ENCODE results near the gene TMX4.
A peak's percentile ranks its signal among the peaks of the same experiment; 100 is the strongest.
"Not testable (repeated sequence)": the region's sequence is repeated elsewhere in the genome, so short reads cannot be mapped to it uniquely, and the experiment has no call there.

The TMX4 gene, protein sequence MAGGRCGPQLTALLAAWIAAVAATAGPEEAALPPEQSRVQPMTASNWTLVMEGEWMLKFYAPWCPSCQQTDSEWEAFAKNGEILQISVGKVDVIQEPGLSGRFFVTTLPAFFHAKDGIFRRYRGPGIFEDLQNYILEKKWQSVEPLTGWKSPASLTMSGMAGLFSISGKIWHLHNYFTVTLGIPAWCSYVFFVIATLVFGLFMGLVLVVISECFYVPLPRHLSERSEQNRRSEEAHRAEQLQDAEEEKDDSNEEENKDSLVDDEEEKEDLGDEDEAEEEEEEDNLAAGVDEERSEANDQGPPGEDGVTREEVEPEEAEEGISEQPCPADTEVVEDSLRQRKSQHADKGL

DNA sequence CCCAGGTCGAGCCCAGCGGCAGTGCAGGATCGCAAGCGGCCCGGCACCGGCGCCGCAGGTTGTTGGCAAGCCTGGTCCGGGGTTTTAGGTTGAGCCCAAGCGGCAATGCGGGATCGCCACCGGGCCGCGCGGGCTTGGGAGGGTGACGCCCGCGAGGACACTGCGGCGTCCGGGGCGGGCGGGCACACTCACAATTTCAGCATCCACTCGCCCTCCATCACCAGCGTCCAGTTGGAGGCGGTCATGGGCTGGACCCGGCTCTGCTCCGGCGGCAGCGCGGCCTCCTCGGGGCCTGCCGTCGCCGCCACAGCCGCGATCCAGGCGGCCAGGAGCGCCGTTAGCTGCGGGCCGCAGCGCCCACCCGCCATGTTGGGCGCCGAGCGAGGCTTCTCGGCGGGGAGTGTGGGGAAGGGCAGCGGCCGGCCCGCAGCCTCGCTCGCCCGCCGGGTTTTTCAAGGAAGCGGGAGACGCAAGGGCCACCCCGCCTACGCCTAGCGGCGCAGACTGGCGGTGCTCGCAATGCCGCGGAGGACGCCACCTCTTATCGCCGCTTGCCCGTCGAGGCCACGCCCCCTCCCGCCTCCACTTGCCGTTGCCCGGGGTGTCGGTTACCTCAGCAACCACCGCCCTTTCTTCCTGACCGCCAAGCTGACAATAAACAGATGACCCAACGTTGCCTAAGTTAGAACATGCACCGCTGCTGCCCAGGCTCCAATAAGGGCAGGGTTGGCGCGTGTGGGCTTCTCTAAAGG, at the start of gene TMX4:
Gene TMX4, minus strand, starts transcription at position 516 of the 752 bp plus-strand sequence. Its CDS starts 148 bp downstream, at position 368.
- peak; percentile 97 for DNase-seq

- no peak for DNase-seq
Measured at GRCh38 chr20:8067082-8067481, 47.5 kb upstream of the TMX4 start.

- no peak for DNase-seq
Measured at GRCh38 chr20:8066662-8067061, 47.1 kb upstream of the TMX4 start.

DNA sequence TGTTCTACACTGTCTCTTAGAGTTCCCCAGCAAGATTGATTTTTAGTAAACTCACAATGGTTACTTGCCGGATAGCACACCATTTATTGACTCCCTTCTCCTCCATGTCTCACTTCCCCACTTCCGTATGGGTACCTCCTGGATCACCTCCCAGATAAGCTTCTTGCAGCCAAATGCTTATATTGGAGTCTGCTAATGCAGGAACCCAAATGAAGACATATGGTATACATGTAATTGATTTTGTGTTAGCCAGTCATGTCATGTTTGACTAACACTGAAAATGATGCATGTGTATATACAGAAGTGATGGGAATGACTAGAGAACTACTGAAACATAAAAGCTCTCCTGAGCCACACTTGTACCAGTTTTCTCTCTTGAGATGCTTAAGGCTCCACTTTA, 46.1 kb upstream of the TMX4 start:
- no peak for DNase-seq

DNA sequence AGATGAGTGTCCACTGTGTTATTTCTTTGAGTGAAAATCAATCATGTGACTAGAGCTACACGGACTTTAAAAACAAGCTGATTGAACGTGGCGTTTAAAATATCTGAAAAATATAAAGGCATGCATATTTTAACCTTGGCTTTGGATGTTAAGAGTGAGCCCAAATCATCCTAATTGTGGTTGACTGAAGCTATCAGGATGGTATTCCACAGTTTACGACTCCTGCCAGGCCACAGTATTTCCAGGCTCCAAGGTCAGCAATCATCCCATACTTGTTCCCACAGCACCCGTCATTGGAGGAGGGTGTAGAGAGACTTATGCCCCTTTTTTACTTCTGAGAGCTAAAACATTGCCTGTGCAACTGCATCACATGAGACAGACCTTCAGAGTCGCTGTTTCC, 43.2 kb upstream of the TMX4 start:
- DNase-seq: no peak

DNA sequence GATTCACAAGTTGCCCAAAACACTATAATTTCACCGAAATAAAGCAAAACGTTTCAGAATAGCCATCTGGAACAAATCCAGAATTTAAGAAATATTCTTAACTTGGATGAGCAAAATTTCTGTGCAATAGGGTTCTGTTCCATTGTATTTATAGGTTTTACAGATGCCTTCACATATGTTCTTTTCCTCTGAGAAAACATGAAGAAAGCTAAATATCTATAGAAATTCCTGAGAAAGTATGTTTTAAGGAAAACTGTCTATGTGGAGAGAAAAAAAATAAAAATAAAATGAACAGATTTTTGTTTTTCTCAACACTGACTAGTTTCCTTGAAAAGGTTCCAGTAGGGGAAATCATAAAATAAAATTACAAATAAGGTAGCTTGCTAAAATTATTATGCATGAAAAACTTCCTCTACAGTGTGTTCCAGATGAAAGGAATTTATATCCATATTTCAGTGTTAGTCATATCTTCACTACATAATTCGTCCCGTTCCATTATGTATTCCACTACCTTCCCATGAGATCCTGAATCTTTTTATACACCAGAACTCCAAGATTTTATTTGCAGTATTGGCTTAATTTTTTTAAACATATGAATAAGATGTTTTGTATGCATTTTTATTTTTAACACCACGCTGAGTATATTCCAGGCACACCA, 42.4 kb upstream of the TMX4 start:
- no peak for DNase-seq

DNA sequence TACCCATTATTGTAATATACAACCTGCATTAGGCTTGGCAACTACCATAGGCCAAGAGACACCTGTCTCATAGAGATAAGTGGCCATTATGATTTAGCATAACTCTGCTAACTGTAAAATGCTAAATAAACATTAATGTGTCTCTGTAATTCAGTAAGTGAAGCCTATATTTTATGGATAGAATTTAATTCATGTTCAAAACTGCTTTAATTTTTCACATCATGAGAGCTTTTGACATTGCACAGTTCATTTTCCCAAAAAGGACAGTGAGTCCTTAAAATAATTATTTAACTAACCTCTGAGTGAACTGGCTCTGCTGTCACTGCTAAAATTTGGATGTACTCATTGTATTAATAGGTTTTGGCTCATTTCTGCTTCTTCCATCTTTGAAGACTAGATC, 41.4 kb upstream of the TMX4 start:
- DNase-seq: no peak

DNA sequence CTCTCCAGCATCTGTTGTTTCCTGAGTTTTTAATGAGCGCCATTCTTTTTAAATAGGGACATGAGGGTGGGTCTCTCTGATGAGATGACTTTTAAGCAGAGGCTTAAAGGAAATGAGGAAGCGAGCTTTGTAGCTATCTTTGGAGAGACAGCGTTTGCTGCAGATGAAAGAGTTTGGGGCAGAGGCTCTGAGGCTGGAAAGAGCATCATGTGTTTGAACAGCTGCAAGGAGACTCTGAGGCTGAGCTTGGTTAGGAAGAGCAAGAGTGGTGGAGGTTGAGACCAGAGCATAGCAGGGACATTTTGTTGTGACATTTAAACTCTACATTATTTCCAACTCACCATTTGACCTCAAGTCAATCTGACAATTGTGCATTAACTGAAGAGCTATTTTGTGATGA, 38.3 kb upstream of the TMX4 start:
- peak; percentile 24 for DNase-seq

DNA sequence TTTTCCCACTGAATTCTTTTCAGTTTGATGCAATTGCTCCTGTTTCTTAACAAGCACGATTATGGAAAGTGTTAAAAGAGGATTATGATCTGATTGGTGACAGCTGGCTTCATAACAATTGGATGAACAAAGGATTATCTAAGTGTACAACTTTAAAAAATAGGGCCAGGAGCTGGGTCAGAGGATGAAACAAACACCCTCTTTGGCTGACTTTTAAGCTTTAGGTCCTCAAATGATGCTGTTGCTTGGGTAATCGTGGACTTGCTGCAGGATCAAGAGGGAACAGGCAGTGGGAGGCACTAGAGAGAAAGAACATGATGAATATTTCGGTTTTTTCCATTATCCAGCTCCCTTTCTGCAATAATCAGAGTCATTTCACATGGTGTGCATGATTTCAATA, 35.5 kb upstream of the TMX4 start:
- no peak for DNase-seq

- DNase-seq: no peak
Measured at GRCh38 chr20:8050157-8050837, 30.7 kb upstream of the TMX4 start.

DNA sequence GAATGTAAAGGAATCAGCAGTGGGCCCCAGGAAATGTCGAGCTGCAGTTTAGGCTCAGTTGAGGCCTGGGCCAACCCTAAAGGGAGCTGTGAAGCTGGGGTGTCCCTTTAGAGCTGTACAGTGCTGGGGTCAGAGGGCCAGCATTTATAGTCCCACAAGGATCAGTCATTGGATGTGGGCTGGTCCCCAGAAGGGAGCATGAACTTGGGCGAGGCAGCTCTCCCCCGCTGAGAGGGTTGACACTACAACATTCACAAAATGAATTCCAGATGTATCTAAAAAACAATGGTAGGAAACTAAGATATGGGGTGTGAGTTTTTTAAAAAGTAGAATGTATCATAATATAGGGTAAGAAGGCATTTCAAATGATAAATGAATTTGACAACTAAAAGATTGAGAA, 29.7 kb upstream of the TMX4 start:
- DNase-seq: no peak

- no peak for DNase-seq
Measured at GRCh38 chr20:8045946-8046345, 26.4 kb upstream of the TMX4 start.

GRCh38 chr20:8043687-8044282, 24.2 kb upstream of the TMX4 start:
- peak; percentile 18 for DNase-seq

DNA sequence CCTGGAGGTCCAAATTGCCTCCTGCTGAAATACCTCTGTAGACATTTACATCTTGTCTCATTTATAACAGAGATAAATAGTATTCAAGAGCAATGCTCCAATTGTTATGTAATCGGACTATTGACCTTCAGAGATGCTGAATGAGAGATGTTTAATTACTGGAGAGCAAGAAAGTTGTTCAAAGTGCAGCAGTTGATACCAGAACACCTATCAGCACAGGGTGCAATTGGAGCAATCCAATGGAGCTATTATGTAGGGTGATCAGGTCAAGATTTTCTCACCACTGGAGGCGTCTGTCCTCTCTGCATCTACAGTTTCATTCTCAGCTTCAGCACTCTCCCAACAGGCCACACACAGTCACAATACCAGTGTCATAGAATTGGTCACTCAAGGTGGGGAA, 19.5 kb upstream of the TMX4 start:
- no peak for DNase-seq

- no peak for DNase-seq
Measured at GRCh38 chr20:8036771-8037170, 17.2 kb upstream of the TMX4 start.

GRCh38 chr20:8033151-8033841, 13.7 kb upstream of the TMX4 start:
- DNase-seq: no peak

DNA sequence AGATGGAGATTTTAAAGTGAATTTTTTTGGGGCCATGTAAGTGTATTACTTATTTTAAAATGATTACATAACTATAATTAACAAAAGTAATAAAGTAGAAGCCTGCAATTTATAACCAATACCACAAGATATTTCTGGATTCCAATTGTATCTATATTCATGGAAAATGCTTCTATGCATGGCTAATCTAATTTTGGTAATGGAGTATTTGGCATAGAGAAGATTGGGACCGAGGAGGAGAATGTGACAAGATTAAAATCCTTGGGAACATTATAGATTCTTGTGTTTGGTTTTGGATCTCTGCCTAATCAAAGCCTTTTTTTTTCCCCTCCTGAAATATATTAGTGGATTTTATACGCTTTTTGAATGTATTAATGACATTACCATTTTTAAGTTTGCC, 12.9 kb upstream of the TMX4 start:
- DNase-seq: no peak

GRCh38 chr20:8031539-8031938, 12.0 kb upstream of the TMX4 start:
- DNase-seq: not testable (repeated sequence)

- no peak for DNase-seq
Measured at GRCh38 chr20:8021541-8022269, 2.1 kb upstream of the TMX4 start.

DNA sequence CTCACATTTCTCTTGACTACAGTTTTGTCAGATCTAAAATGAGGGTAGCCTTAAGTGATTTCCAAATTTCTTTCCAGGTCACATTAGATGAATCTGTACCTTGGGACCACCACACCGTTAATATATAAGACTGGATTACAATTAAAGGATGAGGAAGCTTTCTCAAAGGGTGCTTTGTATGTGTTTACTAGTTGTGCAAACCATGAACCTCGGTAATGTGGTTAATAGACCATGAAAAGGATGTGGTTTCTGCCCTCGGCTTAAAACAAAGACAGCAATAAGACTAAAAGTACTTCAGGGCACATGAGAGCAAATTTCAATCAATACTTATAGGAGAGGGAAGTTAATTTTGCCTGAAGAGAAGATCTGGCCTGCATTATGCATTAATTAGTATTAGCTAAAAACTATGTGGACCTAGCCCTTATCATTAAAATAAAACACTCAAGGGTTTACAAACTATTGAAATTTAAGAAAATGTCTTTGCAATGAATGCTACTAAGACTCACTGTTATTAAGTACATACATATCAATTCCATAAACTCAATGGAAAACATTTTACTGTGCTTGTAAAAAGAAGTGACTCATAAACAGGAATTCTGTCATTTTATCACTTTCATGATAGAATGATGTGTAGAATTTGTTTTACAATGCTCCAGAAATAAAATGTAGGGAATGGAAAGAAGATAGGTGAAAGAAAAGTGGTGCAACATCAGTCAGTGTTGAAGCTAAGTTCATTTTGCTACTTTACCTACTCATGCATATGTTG, 936 bp upstream of the TMX4 start:
- peak; percentile 89 for DNase-seq

DNA sequence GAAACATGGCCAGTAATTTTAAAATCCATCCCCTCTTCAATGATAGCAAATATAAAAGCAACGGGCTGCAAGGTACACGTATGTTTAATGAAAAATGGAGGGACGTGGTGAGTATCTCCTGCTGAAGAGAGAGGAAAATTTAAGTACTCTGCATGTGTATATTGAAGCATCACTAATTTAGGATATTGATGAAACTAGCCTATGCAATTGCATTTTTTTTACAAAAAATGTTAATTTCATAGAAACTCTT, 362 bp upstream of the TMX4 start:
- DNase-seq: no peak
